Stimulated activated CD8-positive, alpha-beta memory T cell treated with anti-CD3 and anti-CD28 coated beads, Interleukin-7, amount 100 ng/mL, for 4 hours (primary cell): ENCODE data around the gene MED17.
"Not testable (repeated sequence)": the region's sequence is repeated elsewhere in the genome, so short reads cannot be mapped to it uniquely, and the experiment has no call there.

Source experiments
- DNase-seq, 2 donors: peaks; one replicate each; pipeline ENCODE4 v3.0.0-alpha.2; 2020; ENCODE audit warnings: low read depth in 2 of 2

The MED17 gene, protein sequence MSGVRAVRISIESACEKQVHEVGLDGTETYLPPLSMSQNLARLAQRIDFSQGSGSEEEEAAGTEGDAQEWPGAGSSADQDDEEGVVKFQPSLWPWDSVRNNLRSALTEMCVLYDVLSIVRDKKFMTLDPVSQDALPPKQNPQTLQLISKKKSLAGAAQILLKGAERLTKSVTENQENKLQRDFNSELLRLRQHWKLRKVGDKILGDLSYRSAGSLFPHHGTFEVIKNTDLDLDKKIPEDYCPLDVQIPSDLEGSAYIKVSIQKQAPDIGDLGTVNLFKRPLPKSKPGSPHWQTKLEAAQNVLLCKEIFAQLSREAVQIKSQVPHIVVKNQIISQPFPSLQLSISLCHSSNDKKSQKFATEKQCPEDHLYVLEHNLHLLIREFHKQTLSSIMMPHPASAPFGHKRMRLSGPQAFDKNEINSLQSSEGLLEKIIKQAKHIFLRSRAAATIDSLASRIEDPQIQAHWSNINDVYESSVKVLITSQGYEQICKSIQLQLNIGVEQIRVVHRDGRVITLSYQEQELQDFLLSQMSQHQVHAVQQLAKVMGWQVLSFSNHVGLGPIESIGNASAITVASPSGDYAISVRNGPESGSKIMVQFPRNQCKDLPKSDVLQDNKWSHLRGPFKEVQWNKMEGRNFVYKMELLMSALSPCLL

DNA sequence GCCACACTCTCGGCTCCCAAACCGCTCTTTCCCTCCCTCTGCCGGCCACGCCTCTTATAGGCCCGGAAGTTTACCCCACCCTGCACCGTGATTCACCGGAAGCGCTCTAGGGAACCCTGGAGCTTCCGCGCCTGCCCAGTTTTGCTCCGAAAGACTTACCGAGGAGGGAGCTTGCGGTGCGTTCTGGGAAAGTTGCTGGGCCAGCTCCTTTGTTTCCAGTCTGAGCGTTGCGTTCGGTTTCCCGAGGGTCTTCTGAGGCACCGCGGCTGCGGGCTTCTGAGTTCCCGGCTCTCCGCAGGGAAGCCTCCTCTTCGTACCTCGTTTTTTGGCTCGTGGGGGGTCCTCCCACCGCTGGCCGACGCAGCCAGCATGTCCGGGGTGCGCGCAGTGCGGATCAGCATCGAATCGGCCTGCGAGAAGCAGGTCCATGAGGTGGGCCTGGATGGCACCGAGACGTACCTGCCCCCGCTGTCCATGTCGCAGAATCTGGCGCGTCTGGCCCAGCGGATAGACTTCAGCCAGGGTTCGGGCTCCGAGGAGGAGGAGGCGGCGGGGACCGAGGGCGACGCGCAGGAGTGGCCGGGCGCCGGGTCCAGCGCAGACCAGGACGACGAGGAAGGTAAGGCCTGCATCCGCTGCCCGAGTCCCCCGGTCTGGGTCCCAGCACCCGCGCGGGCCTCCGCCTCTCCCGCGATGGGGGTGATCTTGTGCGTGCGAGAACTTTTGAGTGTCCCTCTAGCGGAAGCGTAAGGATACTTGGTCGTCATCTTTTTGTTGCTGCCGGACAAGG is at the start of gene MED17:
MED17 (plus strand) TSS at position 138 of the 790 bp plus-strand sequence; CDS start at position 370, 232 bp downstream.
- peak; percentile 83 to 84 for DNase-seq

DNA sequence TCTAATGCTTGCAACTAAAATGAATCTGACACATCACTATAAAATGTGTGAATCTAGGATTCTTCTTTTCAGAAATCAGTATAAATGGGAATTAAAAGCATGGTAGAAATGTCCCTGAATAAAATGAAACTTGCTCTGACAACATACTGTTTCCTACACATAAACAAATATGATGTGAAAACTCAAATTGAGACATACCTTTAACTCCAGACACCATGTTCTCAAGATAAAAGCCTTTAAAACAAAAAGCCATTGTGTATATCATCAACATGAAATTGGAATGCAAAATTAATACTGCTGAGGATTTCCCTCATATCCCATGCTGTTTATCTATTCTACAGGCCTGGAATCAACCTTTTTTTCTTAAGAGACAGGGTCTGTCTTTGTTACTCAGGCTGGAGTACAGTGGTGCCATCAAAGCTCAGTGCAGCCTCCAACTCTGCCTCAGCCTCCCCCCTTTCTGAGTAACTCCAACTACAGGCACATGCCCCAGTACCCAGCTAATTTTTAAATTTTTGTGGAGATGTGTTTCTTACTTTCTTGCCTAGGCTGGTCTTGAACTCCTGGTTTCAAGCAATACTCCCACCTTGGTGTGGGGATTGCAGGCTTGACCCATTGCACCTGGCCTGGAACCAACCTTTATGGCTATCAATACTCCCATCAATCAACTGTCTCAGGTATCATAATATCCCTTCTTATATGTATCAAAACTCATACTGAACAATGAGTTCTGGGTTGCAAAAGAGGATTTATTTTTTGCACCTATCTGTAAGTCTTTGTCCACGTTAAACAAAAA is 49.5 kb upstream of the MED17 start:
- DNase-seq: no peak

DNA sequence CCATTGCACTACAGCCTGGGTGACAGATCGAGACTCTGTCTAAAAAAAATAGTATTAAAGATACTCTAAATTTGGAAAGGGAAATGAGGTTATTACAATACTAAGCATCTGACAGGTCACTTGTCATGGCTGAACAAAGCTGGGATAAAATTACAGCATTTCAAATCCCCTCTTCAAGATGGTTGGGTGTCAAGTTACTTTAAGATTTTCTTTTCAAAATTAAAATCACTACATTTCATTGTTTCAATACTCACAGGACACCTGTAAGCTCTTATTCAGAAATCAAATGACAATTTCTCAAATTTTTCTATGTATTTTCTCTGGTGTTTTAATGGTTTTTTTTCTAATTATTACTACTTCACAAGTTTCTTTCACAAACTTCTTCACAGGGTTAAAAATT is 48.5 kb upstream of the MED17 start:
- DNase-seq: no peak

DNA sequence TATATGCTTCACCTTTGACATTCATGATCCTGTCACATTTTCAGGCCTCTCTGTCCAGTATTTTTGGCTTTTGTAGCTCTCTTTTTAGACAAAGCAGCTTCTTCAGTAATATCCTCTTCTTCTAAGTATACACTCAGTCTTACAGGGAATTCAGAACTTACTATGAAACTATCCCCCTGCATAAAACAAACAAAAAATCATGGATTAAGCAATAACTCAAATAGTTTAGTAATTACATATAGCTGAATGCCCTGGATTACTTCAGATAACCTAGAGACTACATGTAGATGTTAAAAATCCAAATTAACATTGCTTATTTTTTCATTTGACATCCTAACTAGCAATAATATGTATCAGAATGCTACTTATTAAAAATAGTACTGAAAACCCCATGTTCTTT is 48.0 kb upstream of the MED17 start:
- DNase-seq: no peak

DNA sequence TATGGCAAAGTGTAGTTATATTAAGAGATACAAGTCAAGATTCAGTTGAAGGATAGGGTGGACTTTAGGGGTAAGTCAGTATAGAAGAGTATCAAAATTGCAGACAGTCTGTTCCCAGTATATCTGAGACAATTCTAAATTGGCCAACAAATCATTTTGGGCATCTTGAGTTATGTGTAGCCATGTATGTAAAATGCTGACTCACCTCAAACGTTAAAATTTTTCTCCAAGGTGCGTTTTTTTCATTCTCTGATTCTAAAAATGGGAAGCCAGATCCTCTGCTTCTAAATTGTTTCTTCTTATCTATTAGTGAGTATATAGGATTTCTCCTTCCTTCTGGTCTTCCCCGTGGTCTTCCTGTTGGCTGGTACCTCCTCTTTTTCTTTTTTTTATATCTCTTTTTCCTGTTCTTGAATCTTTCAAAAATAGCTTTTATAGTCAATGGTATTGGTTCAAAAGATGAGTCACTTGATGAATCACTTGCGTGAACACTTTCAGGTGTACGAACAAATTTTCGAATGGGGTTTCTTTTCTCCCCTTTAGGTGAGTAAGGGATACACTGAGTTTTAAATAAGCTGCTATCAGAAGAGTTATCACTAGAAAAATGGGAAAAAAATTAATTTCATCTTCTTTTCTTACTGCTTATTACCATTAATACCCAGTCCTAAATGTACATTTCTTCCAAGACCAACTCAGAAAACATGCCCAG is 46.0 kb upstream of the MED17 start:
- no peak for DNase-seq

DNA sequence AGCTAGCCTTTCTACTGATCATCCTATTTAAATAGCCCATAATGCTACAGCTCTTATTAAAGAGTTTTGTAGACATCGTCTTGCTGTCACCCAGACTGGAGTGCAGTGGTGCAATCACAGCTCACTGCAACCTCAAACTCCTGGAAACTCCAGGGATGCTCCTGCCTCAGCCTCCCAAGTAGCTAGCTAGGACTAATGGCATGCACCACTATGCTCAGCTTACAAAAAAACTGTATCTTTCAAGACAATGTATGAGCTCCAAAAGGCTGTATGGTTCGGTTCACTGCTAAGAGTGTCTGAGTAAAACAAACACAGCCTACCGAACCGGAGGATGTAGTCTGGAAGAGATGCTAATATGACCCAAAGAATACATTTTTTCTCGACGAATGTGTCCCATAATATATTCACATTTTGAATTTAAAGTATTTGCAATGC is 45.4 kb upstream of the MED17 start:
- no peak for DNase-seq

DNA sequence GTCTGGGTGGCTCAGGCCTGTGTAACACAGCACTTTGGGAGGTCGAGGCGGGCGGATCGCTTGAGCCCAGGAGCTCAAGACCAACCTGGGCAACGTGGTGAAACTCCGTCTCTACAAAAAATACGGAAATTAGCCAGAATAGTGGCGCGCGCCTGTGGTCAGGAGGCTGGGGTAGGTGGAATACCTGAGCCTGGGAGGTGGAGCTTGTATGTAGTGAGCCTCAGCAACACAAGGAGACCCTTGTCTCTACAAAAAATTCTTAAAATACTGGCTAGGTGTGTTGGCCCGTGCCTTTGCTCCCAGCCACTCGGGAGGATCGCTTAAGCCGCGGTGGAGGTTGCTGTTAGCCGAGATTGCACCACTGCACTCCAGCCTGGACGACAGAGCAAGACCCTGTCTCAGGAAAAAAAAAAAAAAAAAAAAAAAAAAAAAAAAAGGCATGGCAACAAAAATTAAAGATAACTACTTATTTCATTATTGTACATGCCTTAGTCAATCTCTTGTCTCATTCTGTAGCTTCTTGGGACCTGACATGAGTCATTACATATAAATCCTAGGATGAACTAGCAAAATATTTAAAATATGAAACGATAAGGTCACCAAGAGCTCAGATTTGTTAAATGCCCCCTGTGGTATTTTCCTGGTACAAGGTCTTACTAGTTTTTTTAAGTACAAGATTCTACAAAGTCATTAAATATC is 43.9 kb upstream of the MED17 start:
- DNase-seq: peak in 1 of 2 donors; percentile 19

DNA sequence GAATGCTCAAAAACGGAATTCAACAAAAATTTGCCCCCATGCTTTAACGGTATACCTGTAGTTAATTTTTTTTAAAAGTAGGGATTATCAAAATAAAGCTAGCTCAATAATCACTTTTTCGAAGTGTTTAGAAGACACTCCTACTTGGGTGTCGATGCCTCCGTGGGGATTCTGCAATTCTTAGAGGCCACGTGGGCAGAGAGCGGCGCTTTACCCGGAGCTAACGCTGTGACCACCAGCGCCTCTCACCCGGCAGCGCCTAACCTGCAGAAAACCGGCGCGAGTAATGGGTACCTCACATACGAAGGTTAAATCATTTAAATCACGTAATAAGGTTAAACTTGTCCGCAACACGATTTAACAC is 43.4 kb upstream of the MED17 start:
- peak; percentile 46 to 58 for DNase-seq

DNA sequence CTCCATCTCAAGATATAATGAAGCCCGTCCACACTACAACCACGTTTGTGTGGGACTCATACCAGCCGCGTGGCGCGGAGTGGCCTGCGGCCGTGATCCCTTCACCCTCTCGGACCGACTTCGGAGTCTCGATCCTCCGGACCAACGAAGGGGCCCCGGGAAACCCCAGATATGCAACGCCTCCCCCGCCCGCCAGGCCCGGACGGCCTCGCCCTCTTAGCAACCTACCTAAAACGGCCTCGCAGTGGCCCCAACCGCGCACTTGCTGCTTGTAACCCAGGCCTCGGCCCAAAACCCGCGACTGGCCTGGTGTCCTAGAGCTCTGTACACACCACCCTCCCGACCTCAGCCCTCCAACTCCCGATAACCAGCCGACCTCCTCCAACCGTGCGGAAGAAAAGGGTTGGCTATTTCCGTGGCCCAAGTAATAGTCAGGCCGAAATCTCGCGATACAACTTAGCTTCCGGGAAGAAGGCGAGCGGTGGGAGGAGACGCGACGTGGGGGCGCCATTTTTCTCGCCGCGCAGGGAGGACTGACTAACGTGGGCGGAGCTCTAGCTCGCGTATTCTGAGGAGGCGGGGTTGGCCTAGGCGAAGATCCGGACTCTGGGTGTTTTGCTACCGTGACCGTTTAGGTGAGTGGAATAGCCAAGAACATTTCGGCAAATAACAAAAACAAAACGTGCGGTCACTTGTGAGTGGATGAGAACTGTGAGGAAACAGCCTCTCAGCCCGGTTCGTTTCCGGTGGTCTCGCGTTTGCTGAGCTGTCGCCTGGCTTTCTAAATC is 42.8 kb upstream of the MED17 start, which contains the start of the genes C11orf54 and TAF1D:
C11orf54 (plus strand) TSS at position 579 of the 788 bp plus-strand sequence. CDS start 5,722 bp downstream, outside the sequence.
TAF1D (minus strand) TSS at position 402 of the 788 bp plus-strand sequence. CDS start 2,191 bp downstream, outside the sequence.
- DNase-seq: peak; percentile 92 to 95

DNA sequence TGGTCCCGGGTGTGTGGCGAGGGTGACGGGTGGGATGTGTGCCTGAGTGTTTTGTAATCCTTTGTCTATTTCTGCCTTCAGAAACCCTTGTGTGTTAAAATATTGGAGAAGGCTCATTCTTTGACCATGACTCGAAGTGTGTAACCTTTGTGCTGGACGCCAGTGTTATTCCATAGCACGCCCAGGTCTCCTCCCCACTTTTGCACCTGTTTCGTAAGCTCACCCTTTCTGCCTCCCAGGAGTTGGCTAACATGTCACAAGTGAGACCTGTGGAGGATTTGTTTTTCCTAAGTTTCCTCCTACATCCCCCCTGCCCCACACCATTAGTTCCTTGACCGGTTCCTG is 42.2 kb upstream of the MED17 start:
- no peak for DNase-seq

DNA sequence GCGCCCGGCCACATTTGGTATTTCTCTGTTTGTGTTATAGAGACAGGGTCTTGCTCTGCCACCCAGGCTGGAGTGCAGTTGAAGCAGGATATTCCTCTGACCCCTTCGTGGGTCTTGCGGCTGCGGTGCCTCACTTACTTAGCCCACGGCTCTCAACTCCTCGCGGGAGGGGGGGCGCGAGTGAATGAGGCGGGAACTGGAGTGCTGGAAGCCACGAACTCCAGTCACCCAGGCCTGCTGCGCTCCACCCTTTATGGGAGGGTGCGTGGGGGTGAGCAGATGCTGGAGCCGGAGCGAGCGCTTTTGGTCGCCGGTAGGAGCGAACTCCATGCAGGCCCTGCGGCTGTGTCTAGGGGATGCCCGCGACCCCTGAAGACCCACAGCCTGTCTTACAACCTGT is 40.8 kb upstream of the MED17 start:
- no peak for DNase-seq

DNA sequence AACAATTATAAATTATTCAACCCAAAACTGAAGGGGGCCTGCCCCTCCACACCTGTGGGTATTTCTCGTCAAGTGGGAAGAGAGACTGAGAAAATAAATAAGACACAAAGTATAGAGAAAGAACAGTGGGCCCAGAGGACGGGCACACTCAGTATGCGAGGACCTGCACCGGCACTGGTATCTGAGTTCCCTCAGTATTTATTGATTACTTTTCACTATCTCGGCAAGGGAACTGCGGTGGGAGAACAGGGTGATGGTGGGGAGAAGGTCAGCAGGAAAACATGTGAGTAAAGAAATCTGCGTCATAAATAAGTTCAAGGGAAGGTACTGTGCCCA is 39.4 kb upstream of the MED17 start:
- DNase-seq: no peak

DNA sequence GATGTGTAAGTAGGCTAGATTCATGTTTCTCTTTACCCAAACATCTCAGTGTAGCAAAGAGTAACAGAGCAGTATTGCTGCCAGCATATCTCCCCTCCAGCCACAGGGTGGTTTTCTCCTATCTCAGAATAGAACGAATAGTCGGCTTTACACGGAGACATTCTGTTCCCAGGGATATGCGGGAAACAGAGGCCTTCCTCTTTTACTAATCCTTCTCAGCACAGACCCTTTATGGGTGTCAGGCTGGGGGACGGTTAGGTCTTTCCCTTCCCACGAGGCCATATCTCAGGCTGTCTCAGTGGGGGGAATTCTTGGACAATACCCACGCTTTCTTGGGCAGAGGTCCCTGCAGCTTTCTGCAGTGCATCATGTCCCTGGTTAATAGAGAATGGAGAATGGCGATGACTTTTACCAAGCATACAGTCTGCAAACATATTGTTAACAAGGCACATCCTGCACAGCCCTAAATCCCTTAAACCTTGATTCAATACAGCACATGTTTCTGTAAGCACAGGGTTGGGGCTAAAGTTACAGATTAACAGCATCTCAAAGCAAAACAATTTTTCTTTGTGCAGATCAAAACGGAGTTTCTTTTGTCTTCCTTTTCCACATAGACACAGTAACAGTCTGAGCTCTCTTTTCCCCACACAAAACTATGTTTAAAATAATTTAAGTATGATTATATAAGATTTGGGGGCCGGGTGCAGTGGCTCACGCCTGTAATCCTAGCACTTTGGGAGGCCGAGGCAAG is 38.9 kb upstream of the MED17 start:
- DNase-seq: not testable (repeated sequence)

DNA sequence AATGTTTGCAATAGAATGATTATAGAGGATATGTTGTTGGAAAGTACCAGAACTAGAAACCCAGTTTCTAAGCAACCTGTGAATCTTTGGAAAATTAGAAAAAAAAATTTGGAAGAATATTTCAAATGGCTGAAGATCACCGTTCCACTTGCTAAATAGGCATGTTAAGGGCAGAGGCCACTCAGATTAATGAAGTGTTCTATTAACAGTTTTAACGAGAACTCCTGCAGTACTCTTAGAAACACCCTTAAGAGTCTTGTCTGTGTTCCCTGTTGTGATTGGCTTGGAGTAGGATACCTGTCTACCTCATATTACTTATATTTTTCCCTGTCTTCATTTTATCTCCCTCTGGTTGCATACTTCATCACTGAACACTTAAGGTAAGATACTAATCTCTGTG is 38.0 kb upstream of the MED17 start:
- DNase-seq: no peak

DNA sequence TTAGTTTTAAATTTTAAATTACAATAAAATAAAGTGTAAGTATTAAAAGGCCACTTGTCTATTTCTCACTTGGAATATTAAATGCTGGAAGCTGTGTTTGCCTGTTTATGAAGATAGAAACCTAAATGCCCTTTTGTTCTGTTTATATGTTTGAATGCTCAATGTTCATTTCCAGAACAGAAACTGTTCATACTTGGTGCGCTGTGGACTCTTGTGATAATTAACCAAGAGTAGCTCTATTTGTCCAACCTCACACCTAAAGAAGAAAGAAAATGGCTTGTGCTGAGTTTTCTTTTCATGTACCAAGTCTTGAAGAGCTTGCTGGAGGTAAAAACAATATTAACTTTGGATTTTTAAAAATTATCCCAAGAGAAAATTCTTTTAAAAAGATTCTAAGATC is 37.0 kb upstream of the MED17 start:
- no peak for DNase-seq

DNA sequence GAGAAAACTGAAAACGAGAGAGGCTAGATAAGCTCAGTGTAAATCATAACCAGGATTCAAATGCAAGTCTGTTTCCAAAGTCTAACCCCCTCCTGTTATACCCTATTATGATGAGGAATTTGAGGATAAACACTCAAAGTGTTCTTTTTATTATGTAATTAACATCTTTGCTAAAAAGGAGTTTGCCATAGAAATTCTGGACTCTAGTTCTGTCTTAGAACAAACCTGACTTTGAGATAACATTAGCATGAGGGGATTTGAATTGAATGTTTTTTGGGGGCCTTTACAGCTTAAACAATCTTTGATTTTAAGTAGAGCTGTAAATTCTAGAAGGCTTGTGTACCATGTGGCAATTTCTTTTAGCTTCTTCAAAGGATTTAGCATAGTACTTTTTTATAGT is 33.1 kb upstream of the MED17 start:
- no peak for DNase-seq

DNA sequence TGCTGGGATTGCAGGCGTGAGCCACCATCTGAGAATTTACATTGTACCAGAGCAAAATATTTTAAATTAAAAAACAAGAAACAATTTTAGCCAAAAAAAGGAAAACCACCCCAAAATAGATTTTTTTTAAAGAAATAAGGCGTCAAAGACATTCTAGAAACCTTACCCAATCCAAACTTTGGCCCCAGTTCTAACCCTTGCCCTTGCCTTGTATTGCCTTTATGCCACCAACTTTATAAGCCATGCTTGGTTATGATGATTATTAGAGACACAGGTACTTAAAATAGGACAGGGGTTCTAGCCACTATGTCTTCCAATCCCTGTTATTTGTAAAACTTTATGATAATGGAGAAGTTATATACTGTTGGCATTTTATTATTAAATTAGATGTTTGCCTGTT is 30.8 kb upstream of the MED17 start:
- no peak for DNase-seq

DNA sequence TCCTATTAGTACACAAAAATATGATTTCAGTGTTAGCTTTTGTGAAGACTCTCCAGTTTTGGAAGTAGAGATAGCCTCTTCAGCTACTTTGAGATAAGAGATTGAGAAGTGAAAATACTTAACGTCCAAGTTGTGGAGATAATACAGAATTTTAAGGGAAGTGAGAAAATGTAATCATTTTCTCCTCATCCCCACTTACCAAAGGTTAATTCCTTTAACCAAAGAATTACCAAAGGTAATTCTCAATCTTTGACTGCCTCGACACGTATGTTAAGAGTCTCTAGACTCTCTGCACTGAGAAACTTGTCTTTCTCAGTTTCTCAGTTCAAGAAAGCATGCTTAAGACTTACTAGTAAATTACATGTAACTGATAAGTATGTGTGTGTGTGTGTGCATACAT is 27.3 kb upstream of the MED17 start:
- no peak for DNase-seq

DNA sequence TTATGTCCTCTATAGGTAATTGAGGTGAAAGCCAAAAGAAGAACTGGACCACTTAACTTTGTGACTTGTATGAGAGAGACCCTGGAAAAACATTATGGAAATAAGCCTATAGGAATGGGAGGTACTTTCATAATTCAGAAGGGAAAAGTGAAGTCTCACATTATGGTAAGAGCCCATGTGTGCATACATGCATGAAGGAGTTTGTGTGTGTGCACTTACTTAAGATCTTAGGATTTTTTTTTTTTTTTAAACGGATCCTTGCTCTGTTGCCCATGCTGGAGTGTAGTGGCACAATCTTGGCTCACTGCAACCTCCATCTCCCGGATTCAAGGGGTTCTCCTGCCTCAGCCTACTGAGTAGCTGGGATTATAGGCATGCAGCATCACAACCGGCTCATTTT is 26.8 kb upstream of the MED17 start:
- no peak for DNase-seq
